Stomach smooth muscle (tissue), 2 donors: ENCODE measurements around the gene DNAJA2.
"Not testable (repeated sequence)": the region's sequence is repeated elsewhere in the genome, so short reads cannot be mapped to it uniquely, and the experiment has no call there.

Source experiments
- H3K27ac ChIP-seq: one replicate; pipeline ENCODE4 v1.7.0; 2013; ENCODE audit warnings: mild to moderate bottlenecking, low read length, inconsistent platforms
- H3K27me3 ChIP-seq, 2 donors: one replicate each; pipeline ENCODE4 v1.7.0; 2013; ENCODE audit warnings: low read length in 2 of 2; ENCODE audit not compliant: insufficient read depth in 2 of 2, control insufficient read depth in 1 of 2
- H3K36me3 ChIP-seq, 2 donors: one replicate each; pipeline ENCODE4 v1.7.0; 2013; ENCODE audit warnings: low read length in 2 of 2; ENCODE audit not compliant: control insufficient read depth in 2 of 2, insufficient read depth in 2 of 2
- H3K4me1 ChIP-seq: one replicate; pipeline ENCODE4 v1.7.0; 2013; ENCODE audit warnings: low read length; ENCODE audit not compliant: control insufficient read depth, insufficient read depth
- H3K4me3 ChIP-seq, 2 donors: one replicate each; pipeline ENCODE4 v1.7.0; 2013; ENCODE audit warnings: low read length in 2 of 2
- H3K9ac ChIP-seq, 2 donors: one replicate each; pipeline ENCODE4 v1.7.0; 2013; ENCODE audit warnings: low read length in 2 of 2, mild to moderate bottlenecking in 1 of 2
- H3K9me3 ChIP-seq, 2 donors: one replicate each; pipeline ENCODE4 v1.7.0; 2013; ENCODE audit warnings: low read length in 2 of 2; ENCODE audit not compliant: control insufficient read depth in 2 of 2
- donor health status: healthy.
- donor health status: Pancreatic carcinoma.

DNAJA2 gene

GRCh38 chr16:46973207-46973995 is at the start of gene DNAJA2:
Gene DNAJA2 (minus strand): TSS chr16:46973674. CDS start chr16:46973572, 102 bp downstream.
- Histone ChIP-seq H3K9me3 (no peaks in the 10 kb centered on the region), H3K27ac (peak within 1 kb of the TSS; percentile 94), H3K9ac (peak within 1 kb of the TSS; percentile 84 to 97), H3K4me1 (peaks cover 21% of the 10 kb centered on the region), H3K36me3 (peaks cover 6 to 10% of the 10 kb centered on the region in 2 donors), H3K27me3 (no peaks in the 10 kb centered on the region), H3K4me3 (peak within 1 kb of the TSS; percentile 67 to 86)

GRCh38 chr16:47019568-47019967 is 46.1 kb upstream of the DNAJA2 start:
- Histone ChIP-seq H3K27me3 (no peaks in the 10 kb centered on the region), H3K9me3 (no peaks in the 10 kb centered on the region), H3K27ac (no peak overlapping the region), H3K36me3 (no peaks in the 10 kb centered on the region), H3K4me1 (no peaks in the 10 kb centered on the region), H3K9ac (no peak overlapping the region), H3K4me3 (no peak overlapping the region)

- Histone ChIP-seq H3K36me3 (no peaks in the 10 kb centered on the region), H3K27ac (no peak overlapping the region), H3K9ac (no peak overlapping the region), H3K9me3 (no peaks in the 10 kb centered on the region), H3K27me3 (no peaks in the 10 kb centered on the region), H3K4me1 (no peaks in the 10 kb centered on the region), H3K4me3 (no peak overlapping the region)
These were observed 44.9 kb upstream of the DNAJA2 start for GRCh38 chr16:47018223-47018891.

GRCh38 chr16:47017636-47018035 is 44.2 kb upstream of the DNAJA2 start:
- no peaks in the 10 kb centered on the region for H3K9me3 ChIP-seq
- H3K27ac ChIP-seq = no peak overlapping the region
- H3K36me3 ChIP-seq = no peaks in the 10 kb centered on the region
- H3K4me1 ChIP-seq = no peaks in the 10 kb centered on the region
- no peak overlapping the region for H3K4me3 ChIP-seq
- H3K27me3 ChIP-seq = no peaks in the 10 kb centered on the region
- H3K9ac ChIP-seq = no peak overlapping the region

GRCh38 chr16:47016700-47017133 is 43.2 kb upstream of the DNAJA2 start:
- Histone ChIP-seq H3K9ac (no peak overlapping the region), H3K27me3 (no peaks in the 10 kb centered on the region), H3K4me1 (no peaks in the 10 kb centered on the region), H3K4me3 (no peak overlapping the region), H3K27ac (no peak overlapping the region), H3K9me3 (no peaks in the 10 kb centered on the region), H3K36me3 (no peaks in the 10 kb centered on the region)

- H3K36me3 ChIP-seq = no peaks in the 10 kb centered on the region
- no peak overlapping the region for H3K9ac ChIP-seq
- no peaks in the 10 kb centered on the region for H3K9me3 ChIP-seq
- H3K4me1 ChIP-seq = no peaks in the 10 kb centered on the region
- H3K27ac ChIP-seq = no peak overlapping the region
- no peaks in the 10 kb centered on the region for H3K27me3 ChIP-seq
- no peak overlapping the region for H3K4me3 ChIP-seq
These were observed 40.4 kb upstream of the DNAJA2 start for GRCh38 chr16:47013910-47014309.

- no peaks in the 10 kb centered on the region for H3K27me3 ChIP-seq
- no peak overlapping the region for H3K27ac ChIP-seq
- H3K4me3 ChIP-seq = no peak overlapping the region
- no peak overlapping the region for H3K9ac ChIP-seq
- H3K36me3 ChIP-seq = no peaks in the 10 kb centered on the region
- no peaks in the 10 kb centered on the region for H3K9me3 ChIP-seq
- H3K4me1 ChIP-seq = no peaks in the 10 kb centered on the region
These were observed 39.7 kb upstream of the DNAJA2 start for GRCh38 chr16:47013172-47013571.

- not testable (repeated sequence) for H3K27me3 ChIP-seq, H3K36me3 ChIP-seq, H3K27ac ChIP-seq, H3K9me3 ChIP-seq, H3K4me3 ChIP-seq, H3K9ac ChIP-seq, H3K4me1 ChIP-seq
These were observed 37.3 kb upstream of the DNAJA2 start for GRCh38 chr16:47010812-47011211.

- Histone ChIP-seq H3K36me3 (no peaks in the 10 kb centered on the region), H3K9me3 (peaks cover 0 to 4% of the 10 kb centered on the region in 2 donors), H3K27me3 (no peaks in the 10 kb centered on the region), H3K4me1 (no peaks in the 10 kb centered on the region), H3K4me3 (no peak overlapping the region), H3K27ac (no peak overlapping the region), H3K9ac (no peak overlapping the region)
These were observed 35.1 kb upstream of the DNAJA2 start for GRCh38 chr16:47008612-47009011.

GRCh38 chr16:47008174-47008573 is 34.7 kb upstream of the DNAJA2 start:
- Histone ChIP-seq H3K36me3 (no peaks in the 10 kb centered on the region), H3K4me3 (no peak overlapping the region), H3K27me3 (no peaks in the 10 kb centered on the region), H3K9me3 (peaks cover 0 to 4% of the 10 kb centered on the region in 2 donors), H3K27ac (no peak overlapping the region), H3K4me1 (no peaks in the 10 kb centered on the region), H3K9ac (no peak overlapping the region)

- no peak overlapping the region for H3K9ac ChIP-seq
- H3K9me3 ChIP-seq = peaks cover 0 to 4% of the 10 kb centered on the region in 2 donors
- no peaks in the 10 kb centered on the region for H3K4me1 ChIP-seq
- H3K27ac ChIP-seq = no peak overlapping the region
- no peaks in the 10 kb centered on the region for H3K27me3 ChIP-seq
- no peaks in the 10 kb centered on the region for H3K36me3 ChIP-seq
- no peak overlapping the region for H3K4me3 ChIP-seq
These were observed 31.2 kb upstream of the DNAJA2 start for GRCh38 chr16:47004652-47005051.
